GM06990 (cell line): ENCODE data around the gene GRHL1.

Experiments used
- DNase-seq: peaks from one replicate; pipeline ENCODE4 v3.0.0-alpha.2; 2011; ENCODE audit not compliant: insufficient read length; ENCODE audit errors: extremely low read depth
- H3K27me3 ChIP-seq: replicated peaks from 2 replicates; pipeline ENCODE4 v1.6.0; 2011; ENCODE audit warnings: low read length; ENCODE audit not compliant: control insufficient read depth, insufficient read depth
- H3K36me3 ChIP-seq: 2 replicates; pipeline ENCODE4 v1.5.1; 2011; ENCODE audit warnings: low read length; ENCODE audit not compliant: control insufficient read depth, insufficient read depth
- H3K4me3 ChIP-seq: replicated peaks from 2 replicates; pipeline ENCODE4 v1.5.1; 2011; ENCODE audit warnings: low read depth, mild to moderate bottlenecking, control low read depth, low read length
- CTCF ChIP-seq: IDR thresholded peaks from 2 replicates; pipeline ENCODE4 v1.5.1; 2011; ENCODE audit warnings: low read length, control low read depth, mild to moderate bottlenecking, inconsistent platforms; ENCODE audit not compliant: insufficient read depth, poor library complexity, severe bottlenecking

Gene GRHL1

GRCh38 chr2:9983401-9984216, 32.1 kb downstream of the GRHL1 start:
- no peak overlapping the region for H3K4me3 ChIP-seq
- H3K36me3 ChIP-seq, result no peaks in the 10 kb centered on the region
- TF ChIP-seq CTCF, result no peak
- DNase-seq, result no peak
- no peaks in the 10 kb centered on the region for H3K27me3 ChIP-seq

- DNase-seq, result no peak
- Histone ChIP-seq H3K36me3 (no peaks in the 10 kb centered on the region), H3K27me3 (no peaks in the 10 kb centered on the region), H3K4me3 (no peak overlapping the region)
- peak; percentile 66 for TF ChIP-seq CTCF
These were observed 32.8 kb downstream of the GRHL1 start for GRCh38 chr2:9984217-9984739.

- Histone ChIP-seq H3K36me3 (no peaks in the 10 kb centered on the region), H3K4me3 (no peak overlapping the region), H3K27me3 (no peaks in the 10 kb centered on the region)
- no peak for DNase-seq
- TF ChIP-seq CTCF, result no peak
These were observed 33.5 kb downstream of the GRHL1 start for GRCh38 chr2:9984871-9985480.

- Histone ChIP-seq H3K4me3 (no peak overlapping the region), H3K36me3 (no peaks in the 10 kb centered on the region), H3K27me3 (no peaks in the 10 kb centered on the region)
- no peak for TF ChIP-seq CTCF
- DNase-seq, result no peak
These were observed 34.2 kb downstream of the GRHL1 start for GRCh38 chr2:9985531-9986328.

- DNase-seq, result no peak
- no peak overlapping the region for H3K4me3 ChIP-seq
- TF ChIP-seq CTCF, result no peak
- no peaks in the 10 kb centered on the region for H3K36me3 ChIP-seq
- no peaks in the 10 kb centered on the region for H3K27me3 ChIP-seq
These were observed 36.8 kb downstream of the GRHL1 start for GRCh38 chr2:9988320-9988719.
